Endodermal cell (in vitro differentiated cells): ENCODE data around the gene MELTF. TPM values are rescaled to one million over a fixed set of nuclear protein-coding genes. Genes with fewer than 3 reads are reported as not detected.
A peak's percentile ranks its signal among the peaks of the same experiment; 100 is the strongest.

Experiments
- DNase-seq: peaks from one replicate; pipeline ENCODE4 v3.0.0-alpha.2; 2017
- H3K27ac ChIP-seq: 2 replicates; pipeline ENCODE4 v1.5.1; 2013; ENCODE audit warnings: mild to moderate bottlenecking, low read depth, low read length, moderate library complexity
- H3K27me3 ChIP-seq: 2 replicates; pipeline ENCODE4 v1.6.1; 2013; ENCODE audit warnings: mild to moderate bottlenecking, low read length, moderate library complexity; ENCODE audit not compliant: insufficient read depth, control insufficient read depth, poor library complexity, severe bottlenecking
- H3K36me3 ChIP-seq: 2 replicates; pipeline ENCODE4 v1.7.0; 2013; ENCODE audit warnings: mild to moderate bottlenecking, low read length, moderate library complexity; ENCODE audit not compliant: control insufficient read depth, insufficient read depth
- H3K4me1 ChIP-seq: one replicate; pipeline ENCODE4 v1.7.0; 2013; ENCODE audit warnings: low read length; ENCODE audit not compliant: control insufficient read depth, insufficient read depth
- H3K4me3 ChIP-seq: 2 replicates; pipeline ENCODE4 v1.5.1; 2013; ENCODE audit warnings: mild to moderate bottlenecking, low read length, moderate library complexity
- H3K9ac ChIP-seq: 2 replicates; pipeline ENCODE4 v1.6.1; 2013; ENCODE audit warnings: mild to moderate bottlenecking, low read length, moderate library complexity; ENCODE audit not compliant: poor library complexity, severe bottlenecking; ENCODE audit errors: extremely low read depth
- H3K9me3 ChIP-seq: 2 replicates; pipeline ENCODE4 v1.6.1; 2013; ENCODE audit warnings: mild to moderate bottlenecking, low read length, moderate library complexity; ENCODE audit not compliant: control insufficient read depth
- H3K27ac Mint-ChIP-seq: 2 replicates; pipeline ENCODE4 v1.8.0; 2020; ENCODE audit warnings: mixed read lengths
- H3K27me3 Mint-ChIP-seq: 2 replicates; pipeline ENCODE4 v1.8.0; 2021; ENCODE audit warnings: mild to moderate bottlenecking, mixed read lengths; ENCODE audit not compliant: insufficient read depth
- H3K36me3 Mint-ChIP-seq: 2 replicates; pipeline ENCODE4 v1.8.0; 2020; ENCODE audit warnings: low read depth, mixed read lengths
- H3K4me1 Mint-ChIP-seq: 2 replicates; pipeline ENCODE4 v1.8.0; 2020; ENCODE audit warnings: mixed read lengths
- H3K4me3 Mint-ChIP-seq: 2 replicates; pipeline ENCODE4 v1.8.0; 2020; ENCODE audit warnings: mild to moderate bottlenecking, moderate library complexity, mixed read lengths
- H3K9me3 Mint-ChIP-seq: 2 replicates; pipeline ENCODE4 v1.8.0; 2020; ENCODE audit warnings: mild to moderate bottlenecking, mixed read lengths
- CTCF ChIP-seq: fragments of 200-600 bp; sonication (generic); conservative IDR thresholded peaks from 2 replicates; pipeline ENCODE4 v1.5.0; 2021; ENCODE audit warnings: antibody characterized with exemption, mild to moderate bottlenecking
- WGBS, 2 experiments: methylation state at CpG; one replicate each; pipeline versions ENCODE4 v1.1.5 to v1.1.7; 2013; ENCODE audit warnings: missing lambda C conversion rate in 2 of 2, mixed read lengths in 1 of 2; ENCODE audit not compliant: insufficient coverage in 1 of 2, insufficient read length in 1 of 2; 5-methylcytosine and 5-hydroxymethylcytosine counted together
- total RNA-seq, 2 donors: library from RNA; stranded (reverse); fragmentation: NEBNext Ultra II Directional in 1 of 2; extraction: Animal tissue kit (Norgen Biotek cat#: 25700) in 1 of 2; gene quantifications; 2 replicates in 1 of 2; 3 replicates in 1 of 2; pipeline ENCODE4 v1.2.1, GENCODE V29; 2021

MELTF gene
- total RNA-seq, 2 donors from 2014 or later: 11.3 to 15.1 TPM

GRCh38 chr3:196969134-196969659, 60.4 kb downstream of the MELTF start:
- Histone ChIP-seq H3K27me3 (peaks cover 73% of the 10 kb centered on the region), H3K36me3 (no peaks in the 10 kb centered on the region), H3K4me1 (no peaks in the 10 kb centered on the region), H3K9ac (no peak overlapping the region), H3K27ac (no peak overlapping the region), H3K4me3 (peak overlapping the region; percentile 67), H3K9me3 (peaks cover 8% of the 10 kb centered on the region)
- peak overlapping the region; percentile 41 for H3K4me3 Mint-ChIP-seq
- H3K27me3 Mint-ChIP-seq: peaks cover 70% of the 10 kb centered on the region
- H3K27ac Mint-ChIP-seq: no peak overlapping the region
- H3K36me3 Mint-ChIP-seq: no peaks in the 10 kb centered on the region
- WGBS, 2 experiments: 0 to 1% methylated on average over 29 to 72 of the region's 72 CpGs
- TF ChIP-seq CTCF: no peak
- peaks cover 16% of the 10 kb centered on the region for H3K9me3 Mint-ChIP-seq
- peaks cover 3% of the 10 kb centered on the region for H3K4me1 Mint-ChIP-seq
- DNase-seq: peak; percentile 75

- Mint-ChIP-seq H3K4me3 (peak within 1 kb of the TSS; percentile 46), H3K9me3 (peaks cover 16% of the 10 kb centered on the region), H3K27ac (no peak within 1 kb of the TSS), H3K36me3 (no peaks in the 10 kb centered on the region), H3K27me3 (peaks cover 74% of the 10 kb centered on the region), H3K4me1 (peaks cover 3% of the 10 kb centered on the region)
- Histone ChIP-seq H3K4me3 (peak within 1 kb of the TSS; percentile 69), H3K36me3 (no peaks in the 10 kb centered on the region), H3K27me3 (peaks cover 77% of the 10 kb centered on the region), H3K9ac (no peak within 1 kb of the TSS), H3K4me1 (no peaks in the 10 kb centered on the region), H3K9me3 (peaks cover 8% of the 10 kb centered on the region), H3K27ac (no peak within 1 kb of the TSS)
- DNase-seq: peak; percentile 77
- WGBS, 2 experiments: 2 to 8% methylated on average over 14 to 98 of the region's 98 CpGs
- TF ChIP-seq CTCF: no peak
Observed at GRCh38 chr3:196968233-196969133, 61.1 kb downstream of the MELTF start, which contains the start of gene PIGZ. PIGZ (minus strand) TSS chr3:196968833; CDS start chr3:196952031, 16,802 bp downstream.

GRCh38 chr3:196967412-196968232, 62.0 kb downstream of the MELTF start:
- peaks cover 3% of the 10 kb centered on the region for H3K4me1 Mint-ChIP-seq
- H3K27ac Mint-ChIP-seq: no peak overlapping the region
- H3K27ac ChIP-seq: no peak overlapping the region
- peaks cover 85% of the 10 kb centered on the region for H3K27me3 ChIP-seq
- no peak for TF ChIP-seq CTCF
- no peaks in the 10 kb centered on the region for H3K36me3 Mint-ChIP-seq
- H3K4me3 ChIP-seq: peak overlapping the region; percentile 69
- peak overlapping the region; percentile 46 for H3K4me3 Mint-ChIP-seq
- 31 to 32% methylated on average over 29 to 35 of the region's 35 CpGs for WGBS, 2 experiments
- DNase-seq: peak; percentile 47
- H3K9ac ChIP-seq: no peak overlapping the region
- H3K4me1 ChIP-seq: no peaks in the 10 kb centered on the region
- H3K9me3 ChIP-seq: peaks cover 8% of the 10 kb centered on the region
- peaks cover 83% of the 10 kb centered on the region for H3K27me3 Mint-ChIP-seq
- no peaks in the 10 kb centered on the region for H3K36me3 ChIP-seq
- H3K9me3 Mint-ChIP-seq: peaks cover 13% of the 10 kb centered on the region
